Renal cortex interstitium (tissue), 11 donors: ENCODE results near the gene MATR3. TPM values are rescaled to one million over a fixed set of nuclear protein-coding genes. Genes with fewer than 3 reads are reported as not detected.
"Not testable (repeated sequence)": the region's sequence is repeated elsewhere in the genome, so short reads cannot be mapped to it uniquely, and the experiment has no call there.

ENCODE experiments used
- DNase-seq, 11 donors: peaks; one replicate each; pipeline ENCODE4 v3.0.0-alpha.2; 2013; ENCODE audit warnings: low read depth in 9 of 11, low spot score in 4 of 11; ENCODE audit errors: extremely low read depth in 1 of 11
- polyA plus RNA-seq, 3 donors: library from polyadenylated mRNA; unstranded; fragments of 120-200 nt; gene quantifications; one replicate each; pipeline ENCODE4 v1.2.1, GENCODE V29; 2013; ENCODE audit not compliant: insufficient read length in 3 of 3

Gene MATR3
- polyA plus RNA-seq, 3 donors: 621 to 736 (median 661) TPM

DNA sequence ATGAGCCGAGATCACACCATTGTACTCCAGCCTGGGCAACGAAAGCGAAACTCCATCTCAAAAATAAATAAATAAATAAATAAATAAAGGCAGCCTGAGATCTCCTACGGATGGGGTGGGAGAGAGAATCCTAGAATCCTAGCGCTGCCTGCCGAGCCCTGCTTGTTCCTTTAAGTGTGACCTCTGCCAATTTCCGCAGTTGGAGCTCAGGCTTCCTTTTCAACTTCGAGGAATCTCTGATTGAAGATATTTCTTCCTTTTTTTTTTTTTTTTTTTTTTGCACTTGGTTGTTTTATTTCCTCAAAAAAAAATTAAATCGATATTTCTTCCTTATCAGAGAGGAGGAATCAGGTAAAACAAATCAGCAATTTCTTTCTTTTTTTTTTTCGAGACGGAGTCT, 27.3 kb upstream of the MATR3 start:
- no peak for DNase-seq

DNA sequence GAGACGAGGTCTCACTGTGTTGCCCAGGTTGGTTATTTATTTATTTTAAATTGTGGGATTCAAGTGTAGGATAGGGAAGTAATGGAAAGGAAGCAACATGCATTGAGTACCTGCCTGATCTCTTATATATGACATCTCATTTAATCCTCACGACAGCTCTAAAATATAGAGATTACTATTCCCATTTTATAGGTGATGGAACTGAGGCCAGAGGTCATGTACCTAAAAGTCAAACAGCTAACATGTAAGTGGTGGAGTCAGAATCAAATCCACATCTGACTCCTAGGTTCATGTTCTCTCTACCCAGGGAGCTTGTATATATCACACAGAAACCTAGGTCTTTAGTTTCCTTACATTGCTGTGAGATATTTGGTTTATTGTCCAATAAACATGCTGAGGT, 26.1 kb upstream of the MATR3 start:
- no peak for DNase-seq

DNA sequence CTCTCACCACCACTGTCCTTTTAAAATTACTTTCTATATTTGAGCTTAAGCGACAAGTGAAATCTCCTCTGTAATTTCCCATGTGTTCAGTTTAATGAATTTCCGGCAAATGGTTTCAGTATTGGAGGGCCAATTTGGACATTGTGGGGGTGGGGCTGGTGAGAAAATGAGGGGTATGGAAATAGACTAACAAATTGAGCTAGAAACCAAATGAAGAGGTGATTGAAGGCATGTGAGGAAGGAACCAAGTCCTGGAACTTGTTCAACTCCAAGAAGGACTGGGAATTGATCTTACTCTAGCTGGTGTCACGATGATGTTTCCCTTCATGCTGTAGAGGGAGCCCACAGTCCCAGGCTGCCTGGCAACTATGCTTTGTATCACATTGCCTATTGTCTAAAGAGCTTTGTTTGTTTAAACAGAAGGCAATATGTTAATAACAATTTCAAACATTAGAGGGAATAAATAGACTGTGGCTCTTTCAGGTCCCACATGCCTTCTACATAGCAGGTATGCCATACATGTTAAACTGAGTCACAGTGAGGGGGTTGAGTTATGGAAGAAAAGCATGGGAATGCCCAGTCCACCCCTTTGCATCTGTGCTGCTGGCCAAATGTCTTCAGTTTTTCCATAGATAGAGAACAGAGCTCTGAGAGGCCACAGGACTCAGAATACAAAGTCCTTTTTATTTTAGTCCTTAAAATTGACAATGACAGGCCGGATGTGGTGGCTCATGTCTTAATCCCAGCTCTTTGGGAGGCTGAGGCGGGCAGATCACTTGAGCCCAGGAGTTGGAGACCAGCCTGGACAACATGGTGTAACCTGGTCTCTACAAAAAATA, 25.0 kb upstream of the MATR3 start:
- no peak for DNase-seq

DNA sequence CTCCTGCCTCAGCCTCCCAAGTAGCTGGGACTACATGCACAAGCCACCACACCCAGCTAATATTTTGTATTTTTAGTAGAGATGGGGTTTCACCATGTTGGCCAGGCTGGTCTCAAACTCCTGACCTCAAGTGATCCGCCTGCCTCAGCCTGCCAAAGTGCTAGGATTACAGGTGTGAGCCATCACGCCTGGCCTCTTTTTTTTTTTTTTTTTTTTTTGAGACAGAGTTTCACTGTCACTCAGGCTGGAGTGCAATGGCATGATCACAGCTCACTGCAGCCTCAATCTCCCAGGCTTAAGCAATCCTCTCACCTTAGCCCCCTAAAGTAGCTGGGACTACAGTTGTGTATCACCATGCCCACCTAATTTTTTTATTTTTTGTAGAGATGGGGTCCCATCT, 22.8 kb upstream of the MATR3 start:
- DNase-seq: not testable (repeated sequence)

DNA sequence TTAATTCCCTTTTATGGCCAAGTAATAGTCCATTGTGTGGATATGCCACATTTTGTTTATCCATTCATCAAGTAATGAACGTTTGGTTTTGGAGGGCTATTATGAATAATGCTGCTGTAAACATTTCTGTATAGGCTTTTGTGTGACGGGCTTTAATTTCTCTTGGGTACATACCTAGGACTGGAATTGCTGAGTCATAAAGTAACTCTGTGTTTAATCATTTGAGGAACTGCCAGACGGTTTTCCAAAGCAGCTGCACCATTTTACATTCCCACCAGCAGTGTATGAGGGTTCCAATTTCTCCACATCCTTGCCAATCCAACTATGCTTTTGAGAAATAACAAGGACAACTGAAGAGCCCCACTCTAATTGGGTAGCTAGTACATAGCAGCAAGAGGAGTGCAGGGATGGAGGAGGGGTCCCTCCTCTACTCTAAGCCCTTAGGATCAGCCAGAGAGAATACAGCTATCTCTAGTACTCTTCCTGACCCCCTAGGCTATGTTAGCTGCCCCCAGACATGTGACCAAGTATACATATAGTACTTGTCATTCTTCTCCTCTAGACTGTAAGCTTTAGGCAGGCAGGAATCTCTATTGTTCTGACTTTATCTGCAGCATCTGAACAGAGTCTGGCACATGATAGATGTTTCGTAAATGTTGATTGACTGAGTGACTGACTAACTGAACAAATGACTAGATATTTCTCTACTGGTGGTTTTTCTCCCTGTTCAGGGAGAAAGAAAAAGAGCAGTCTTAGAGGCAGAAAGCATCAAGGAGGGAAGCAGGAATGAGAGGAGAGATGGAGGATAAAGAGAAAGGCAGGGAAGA, 22.1 kb upstream of the MATR3 start:
- no peak for DNase-seq

DNA sequence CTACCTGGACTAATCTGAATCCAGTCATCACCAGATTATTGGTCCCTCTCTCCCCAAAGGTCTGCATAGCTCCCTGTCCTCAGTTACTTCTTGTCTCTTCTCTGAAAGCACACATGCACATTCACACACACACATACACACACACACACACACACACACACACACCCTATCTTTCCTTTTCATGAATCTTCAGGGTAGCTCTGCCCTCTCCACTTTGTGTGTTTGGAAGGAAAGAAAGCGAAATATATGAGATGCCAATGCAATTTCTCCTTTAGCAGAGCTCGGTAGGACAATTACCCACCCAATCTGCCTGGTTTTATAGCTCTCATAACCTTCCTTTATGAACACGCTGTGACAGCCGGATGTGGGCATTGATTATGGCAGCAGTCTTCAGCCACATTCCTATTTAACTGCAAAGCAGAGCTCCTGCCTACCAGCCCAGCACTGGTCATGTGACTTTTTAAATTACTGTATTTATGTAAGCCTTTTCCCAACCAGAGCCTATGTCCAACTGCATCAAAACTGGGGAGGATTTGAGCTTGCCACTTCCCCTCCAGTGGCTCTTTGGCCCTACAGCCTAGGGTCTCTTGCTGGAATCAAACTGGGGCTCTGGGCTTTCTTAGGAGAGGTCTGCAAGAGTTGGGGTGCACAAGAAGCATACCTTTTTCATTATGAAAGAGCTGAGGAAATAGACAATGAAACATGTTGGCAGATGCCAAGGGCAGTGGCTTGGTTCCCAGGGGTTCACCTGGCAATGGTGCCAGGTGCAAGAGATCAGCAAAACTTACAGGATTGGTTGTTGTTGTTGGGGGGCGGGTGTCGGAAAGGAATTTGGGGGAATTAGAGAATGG, 20.8 kb upstream of the MATR3 start:
- DNase-seq: no peak

DNA sequence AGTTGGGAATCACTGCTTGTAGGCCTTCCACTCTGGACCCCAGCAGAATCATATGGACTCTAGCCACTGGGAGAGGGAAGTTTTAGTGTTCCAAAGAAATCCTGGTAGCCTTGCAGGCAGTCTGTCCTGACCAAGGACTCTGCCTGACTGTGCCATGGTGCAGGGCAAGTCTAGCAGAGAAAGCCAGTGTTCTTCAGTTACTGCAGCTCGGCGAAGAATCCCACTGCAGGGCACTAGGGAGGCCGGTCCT, 20.3 kb upstream of the MATR3 start:
- no peak for DNase-seq

DNA sequence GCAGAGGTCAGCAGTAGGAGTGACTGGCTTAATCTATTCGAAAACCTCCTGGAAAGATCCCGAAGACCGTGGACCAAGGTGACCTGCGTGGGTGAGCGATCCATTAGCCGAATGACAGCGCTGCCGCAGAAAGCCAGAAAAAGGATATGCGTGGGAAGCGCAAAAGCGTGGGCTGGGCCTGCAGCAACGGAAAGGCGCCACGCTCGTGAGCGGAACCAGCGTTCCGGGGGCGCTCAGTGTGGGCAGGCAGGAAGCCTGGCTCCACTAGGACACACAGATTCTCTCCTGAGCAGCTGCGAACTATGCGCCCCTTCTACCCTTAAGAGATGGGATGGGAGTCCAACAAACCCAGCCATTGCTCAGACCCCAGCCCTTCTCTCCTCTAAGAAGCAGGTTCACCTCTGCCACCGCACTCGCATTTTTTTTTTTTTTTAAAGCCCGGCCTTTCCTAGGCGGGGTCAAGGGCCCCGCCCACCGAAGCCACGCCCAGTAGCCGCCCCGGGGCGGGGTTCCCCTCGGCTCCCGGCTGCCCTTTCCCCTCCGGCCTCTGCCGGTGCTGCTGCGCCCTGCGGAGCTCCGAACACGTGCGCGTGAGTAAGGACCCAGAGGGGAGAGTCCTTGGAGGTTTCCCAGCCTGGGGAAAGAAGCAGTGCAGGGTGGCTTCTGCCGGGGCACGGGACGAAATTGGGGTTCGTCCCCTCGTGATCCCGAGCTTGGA, 19.8 kb upstream of the MATR3 start:
- peak in 9 of 11 donors; percentile 57 to 80 (median 69) for DNase-seq

DNA sequence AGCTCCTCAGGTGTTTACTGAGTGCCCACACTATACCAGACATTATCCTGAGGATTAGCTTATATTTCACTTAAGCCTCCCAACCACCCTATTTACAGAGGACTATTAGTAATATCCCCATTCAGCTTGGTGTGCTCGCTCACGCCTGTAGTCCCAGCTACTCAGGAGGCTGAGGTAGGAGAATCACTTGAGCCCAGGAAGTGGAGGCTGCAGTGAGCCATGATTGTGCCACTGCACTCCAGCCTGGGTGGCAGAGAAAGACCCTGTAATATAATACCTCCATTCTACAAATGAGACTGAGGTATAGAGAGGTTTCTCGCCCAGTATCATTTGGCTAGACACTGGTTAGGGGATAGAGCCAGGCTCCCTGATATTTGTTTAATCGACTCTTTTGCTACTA, 18.0 kb upstream of the MATR3 start:
- no peak for DNase-seq

DNA sequence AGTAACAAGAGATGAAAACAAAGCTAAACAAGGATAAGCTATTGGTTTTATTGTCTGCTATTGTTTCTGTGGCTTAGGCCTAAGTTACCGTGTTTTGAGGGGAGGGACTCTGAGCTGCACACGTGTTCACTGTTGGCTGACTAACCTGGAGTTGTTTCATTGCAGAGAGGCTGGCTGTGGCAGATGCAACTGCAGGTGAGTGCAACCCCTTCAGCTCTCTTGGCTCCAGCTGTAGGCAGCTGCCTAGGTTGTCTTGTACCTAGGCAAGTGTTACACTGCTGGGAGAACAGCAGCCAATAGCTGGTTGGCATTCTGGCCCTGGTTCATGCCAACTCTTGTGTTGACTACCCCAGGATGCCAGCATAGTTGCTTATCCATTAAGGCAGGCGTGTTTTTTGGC, 17.6 kb upstream of the MATR3 start:
- no peak for DNase-seq

DNA sequence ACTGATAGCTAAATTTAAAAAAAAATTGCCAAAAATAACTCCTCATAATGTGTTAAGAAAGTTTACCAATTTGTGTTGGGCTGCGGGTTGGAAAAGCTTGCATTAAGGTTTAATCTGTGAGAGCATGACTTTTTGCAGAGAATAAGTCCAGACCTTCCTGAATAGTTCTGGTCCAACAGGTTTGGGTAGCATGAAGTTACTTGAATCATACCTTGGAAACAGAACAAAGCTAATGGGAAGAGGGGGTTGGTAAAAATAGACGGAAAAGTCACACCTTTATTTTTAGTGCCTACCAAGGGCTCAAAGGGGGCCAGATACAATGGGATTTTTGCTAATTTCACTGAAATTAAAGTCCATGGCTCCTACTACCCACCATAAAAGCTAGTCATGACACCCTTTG, 17.1 kb upstream of the MATR3 start:
- DNase-seq: no peak

DNA sequence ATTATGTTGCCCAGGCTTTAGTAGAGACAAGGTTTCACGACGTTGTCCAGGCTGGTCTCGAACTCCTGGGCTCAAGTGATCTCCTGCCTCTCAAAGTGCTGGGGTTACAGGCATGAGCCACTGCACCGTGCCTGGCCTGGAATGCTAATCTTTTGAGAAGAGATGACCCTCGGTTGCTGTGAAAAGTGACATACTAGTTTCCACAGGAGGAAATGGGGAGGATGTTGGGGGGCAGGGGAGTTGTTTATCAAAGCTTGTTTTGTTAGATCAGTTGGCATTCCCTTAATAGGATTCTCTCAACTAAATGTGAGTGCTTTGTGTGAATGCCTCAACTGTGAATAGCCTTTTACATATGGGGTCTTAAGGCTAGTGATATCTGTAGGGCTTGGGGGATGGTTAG, 16.4 kb upstream of the MATR3 start:
- no peak for DNase-seq

DNA sequence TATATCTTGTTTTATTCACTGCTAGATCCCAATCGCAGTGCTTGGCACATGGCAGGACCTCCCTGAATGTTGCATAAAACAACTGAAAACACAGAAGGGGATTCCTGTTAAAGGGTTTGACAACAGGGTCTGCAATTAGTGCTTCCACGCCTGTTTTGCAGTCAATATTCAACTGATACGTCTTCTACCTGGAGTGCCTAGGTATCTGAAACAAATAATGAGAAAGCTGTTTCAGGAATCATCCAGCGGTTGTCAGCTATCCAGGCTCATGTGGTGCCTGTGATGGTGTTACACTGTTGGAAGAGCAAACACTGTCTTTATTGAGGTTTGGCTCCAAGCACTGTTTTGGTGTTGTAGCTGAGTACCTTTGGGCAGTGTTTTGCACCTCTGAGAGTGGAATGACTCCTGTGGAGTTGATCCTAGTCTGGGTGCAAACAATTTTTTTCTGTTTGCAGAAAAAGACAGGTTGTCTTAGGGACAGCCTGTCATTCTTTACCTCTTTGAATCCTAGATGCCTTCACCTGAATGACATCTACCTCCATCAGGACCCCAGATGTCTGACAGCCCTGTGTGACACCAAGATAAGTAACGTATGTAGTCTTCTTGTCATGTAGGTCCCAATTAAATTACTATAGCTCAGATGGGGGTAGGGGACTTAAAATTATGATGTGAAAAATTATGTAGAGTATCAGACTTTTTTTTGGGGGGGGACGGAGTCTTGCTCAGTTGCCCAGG, 14.8 kb upstream of the MATR3 start:
- no peak for DNase-seq

DNA sequence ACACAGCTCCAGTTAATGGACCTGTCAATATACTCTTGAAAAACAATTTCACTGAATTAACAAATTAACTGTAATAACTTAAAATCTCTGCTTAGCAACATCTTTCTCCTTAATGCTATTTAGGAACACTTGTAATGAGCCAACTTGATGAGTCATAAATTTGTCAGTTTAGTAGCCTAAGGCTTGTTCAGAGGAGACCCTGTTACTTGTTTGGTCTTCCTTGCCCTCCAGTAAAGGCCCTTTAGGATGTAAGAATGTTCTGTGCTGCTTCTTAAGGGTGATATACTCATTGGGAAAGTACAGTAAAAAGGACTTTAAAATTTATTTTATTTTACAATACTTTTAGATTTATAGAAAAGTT, 11.4 kb upstream of the MATR3 start:
- no peak for DNase-seq

DNA sequence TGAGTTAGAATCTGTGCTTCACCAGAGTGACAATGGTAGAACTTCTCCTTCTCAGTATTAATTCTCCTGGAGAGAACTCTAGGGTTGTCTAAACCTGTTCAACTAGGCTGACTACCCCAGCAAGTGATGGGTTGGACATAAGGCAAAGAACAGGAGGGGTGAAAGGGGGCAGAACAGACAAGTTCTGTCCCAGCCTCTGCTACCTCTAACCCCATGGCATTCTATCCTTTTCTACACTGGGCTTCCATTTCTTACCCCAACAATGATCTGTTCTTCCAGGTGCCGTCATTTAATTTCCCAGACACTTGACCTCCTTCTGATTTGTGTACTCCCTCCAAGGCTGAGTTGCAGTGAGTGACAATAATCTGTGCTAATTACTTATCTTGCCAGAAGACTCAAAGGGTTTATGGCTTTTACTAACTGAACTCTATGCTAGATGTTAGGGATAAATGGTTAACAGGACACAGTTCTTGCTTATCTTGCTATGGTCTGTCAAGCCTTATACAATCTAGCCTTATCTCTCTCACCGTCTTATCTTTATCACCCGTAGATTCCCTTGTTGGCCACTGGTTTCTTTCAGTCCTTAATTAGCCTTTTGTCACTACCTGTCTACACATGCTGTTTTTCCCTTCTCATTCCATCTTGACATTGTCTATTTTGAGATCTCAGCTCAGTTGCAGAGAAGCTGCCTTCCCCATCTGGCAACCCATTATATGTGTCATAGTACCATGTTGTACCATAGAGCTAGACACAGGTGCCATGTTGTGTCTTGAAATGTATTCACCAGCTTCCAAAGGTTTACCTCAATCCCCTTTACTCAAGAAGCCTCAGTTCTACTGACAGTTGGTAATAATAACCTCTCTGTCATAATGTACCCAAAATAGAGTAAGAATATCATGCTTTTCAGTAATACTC, 10.0 kb upstream of the MATR3 start:
- no peak for DNase-seq

DNA sequence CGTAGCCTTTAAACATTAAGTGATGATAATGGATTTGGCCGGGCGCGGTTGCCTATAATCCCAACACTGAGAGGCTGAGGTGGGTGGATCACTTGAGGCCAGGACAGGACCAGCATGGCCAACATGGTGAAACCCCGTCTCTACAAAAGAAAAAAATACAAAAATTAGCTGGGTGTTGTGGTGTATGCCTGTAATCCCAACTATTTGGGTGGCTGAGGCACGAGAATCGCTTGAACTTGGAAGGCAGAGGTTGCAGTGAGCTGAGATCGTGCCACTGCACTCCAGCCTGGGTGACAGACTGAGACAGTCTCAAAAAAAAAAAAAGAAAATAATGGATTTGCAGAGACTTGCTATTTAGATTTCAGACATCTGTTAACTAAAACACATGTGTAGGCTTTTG, 9.2 kb upstream of the MATR3 start:
- no peak for DNase-seq

DNA sequence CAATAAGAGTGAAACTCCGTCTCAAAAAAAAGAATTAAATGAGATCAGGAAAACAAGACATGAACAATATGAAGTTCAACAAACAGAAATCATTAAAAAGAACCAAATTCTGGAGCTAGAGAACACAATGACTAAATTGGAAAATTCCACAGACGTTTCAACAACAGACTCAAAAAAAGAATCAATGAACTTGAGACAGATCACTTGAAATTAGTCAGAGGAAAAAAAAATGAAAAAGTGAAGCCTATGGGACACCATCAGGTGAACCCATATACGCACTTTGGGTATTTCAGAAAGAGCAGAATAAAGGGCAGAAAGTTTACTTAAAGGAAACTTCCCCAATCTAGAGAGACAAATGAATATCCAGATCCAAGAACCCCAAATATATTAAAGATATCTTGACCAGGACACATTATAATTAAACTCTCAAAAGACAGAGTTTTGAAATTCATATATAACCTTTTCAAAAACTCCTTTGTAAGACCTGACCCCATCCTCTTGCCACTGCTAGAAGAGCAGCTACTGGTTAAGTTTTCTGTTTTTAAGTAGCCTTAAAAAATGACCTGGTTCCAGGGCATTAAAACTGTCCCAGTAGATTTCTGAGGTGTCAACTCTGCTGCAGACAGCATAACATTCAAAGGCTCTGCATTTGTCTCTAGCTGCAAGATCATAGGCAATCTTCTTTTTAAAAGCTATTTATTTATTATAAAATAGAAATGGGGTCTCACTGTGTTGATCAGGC, 7.7 kb upstream of the MATR3 start:
- DNase-seq: no peak
